GM18507 (cell line): ENCODE data around the gene DGCR8.

Experiments
- DNase-seq: peaks from one replicate; pipeline ENCODE4 v3.0.0; 2011; ENCODE audit warnings: low read depth; ENCODE audit not compliant: insufficient read length; ENCODE audit errors: extremely low spot score
- FAIRE-seq: peaks from 2 replicates; lab custom pipeline; 2011; peaks lifted over from hg19 to GRCh38; lab: Jason Lieb, UNC

The DGCR8 gene

GRCh38 chr22:20131597-20131858 lies 51.5 kb downstream of the DGCR8 start, which contains the start of gene ZDHHC8:
Gene ZDHHC8, plus strand, starts transcription at chr22:20131804. Its CDS starts 144 bp downstream, at chr22:20131948.
- FAIRE-seq: no peak
- no peak for DNase-seq

- no peak for FAIRE-seq
Measured at GRCh38 chr22:20131859-20132685, 52.0 kb downstream of the DGCR8 start.

DNA sequence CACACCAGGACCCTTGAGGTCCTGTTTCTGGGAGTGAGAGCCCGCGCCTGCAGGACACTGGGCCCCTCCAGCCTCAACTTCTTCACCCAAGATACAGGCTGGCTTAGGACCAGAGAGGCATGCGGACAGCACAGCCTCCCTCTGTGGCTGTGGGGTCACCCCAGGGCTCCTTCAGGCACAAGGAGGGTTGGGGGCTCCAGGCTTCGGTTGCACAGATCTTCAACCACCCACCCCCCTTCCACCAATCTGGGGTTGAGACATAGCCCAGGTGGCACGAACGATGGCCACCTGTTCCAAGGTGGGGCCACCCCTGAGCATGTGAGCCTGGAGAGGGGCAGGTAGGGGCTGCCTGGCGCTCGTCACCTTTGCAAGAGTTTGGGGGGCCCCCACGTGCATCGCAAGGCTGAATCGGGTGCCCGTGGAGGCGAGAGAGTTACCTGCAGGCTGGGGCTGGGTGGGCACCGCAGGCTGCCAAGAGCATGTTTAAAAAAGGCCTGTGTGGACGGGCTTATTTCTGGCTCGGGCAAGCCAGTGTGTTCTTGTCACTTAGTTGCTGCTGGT lies 52.7 kb downstream of the DGCR8 start:
- DNase-seq (no peak), FAIRE-seq (no peak)

More at GRCh38 chr22:20131859-20132685, 52.0 kb downstream of the DGCR8 start:
- DNase-seq: no peak

DNA sequence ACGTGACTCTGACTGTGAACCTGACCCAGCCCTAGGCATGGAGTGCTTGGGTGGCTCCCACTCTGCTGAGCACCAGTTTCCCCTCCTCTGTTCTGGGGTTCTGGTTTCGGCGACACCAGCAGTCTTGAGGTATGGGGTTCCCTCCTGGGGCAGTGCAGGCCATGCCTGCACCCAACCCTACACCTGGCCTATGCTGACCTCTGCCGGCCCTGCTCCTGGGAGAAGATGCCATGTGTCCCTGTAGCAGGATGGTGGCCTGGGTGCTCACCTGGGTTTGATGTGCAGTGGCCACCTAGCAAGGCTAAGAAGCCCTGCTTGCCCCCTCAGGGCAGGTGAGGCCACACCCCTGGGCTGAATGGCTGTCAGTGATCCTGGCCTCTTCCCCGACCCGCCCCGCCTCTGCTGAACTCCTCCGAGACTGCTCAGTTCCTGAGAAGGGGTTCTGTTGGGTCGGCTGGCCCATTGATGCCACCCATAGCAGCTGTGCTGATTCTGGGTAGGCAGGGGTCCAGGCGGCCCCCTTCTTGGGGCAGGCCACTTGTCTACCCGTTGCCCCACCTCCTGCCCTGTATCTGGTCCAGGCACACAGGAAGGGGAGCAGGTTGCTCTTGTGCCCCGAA lies 54.0 kb downstream of the DGCR8 start:
- FAIRE-seq (no peak), DNase-seq (no peak)

GRCh38 chr22:20135265-20135664 lies 55.2 kb downstream of the DGCR8 start:
- FAIRE-seq: no peak

GRCh38 chr22:20135806-20136602 lies 56.0 kb downstream of the DGCR8 start:
- DNase-seq (no peak), FAIRE-seq (no peak)

More at GRCh38 chr22:20135265-20135664, 55.2 kb downstream of the DGCR8 start:
- no peak for DNase-seq

GRCh38 chr22:20136603-20136873 lies 56.5 kb downstream of the DGCR8 start:
- DNase-seq (no peak), FAIRE-seq (no peak)

DNA sequence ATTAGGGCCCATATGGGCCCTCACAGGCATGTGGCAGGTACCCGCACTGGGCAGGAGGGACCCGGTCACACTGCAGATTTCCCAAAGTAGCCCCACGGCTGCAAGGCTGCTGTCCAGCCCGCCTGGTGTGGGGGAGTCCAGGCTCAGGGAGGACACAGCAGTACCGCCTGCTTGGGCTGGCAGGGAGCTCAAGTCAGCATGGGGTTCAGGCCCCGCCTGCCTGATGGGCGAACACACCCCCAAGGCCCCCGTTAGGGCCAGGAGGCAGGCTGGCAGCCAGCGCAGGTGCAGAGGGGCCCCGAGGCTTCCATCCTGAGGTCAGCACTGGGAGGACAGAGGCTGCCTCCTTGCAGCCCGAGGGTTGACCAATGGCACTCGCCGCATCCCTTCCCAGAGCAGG lies 57.1 kb downstream of the DGCR8 start:
- DNase-seq (no peak), FAIRE-seq (no peak)

GRCh38 chr22:20137671-20138416 lies 57.8 kb downstream of the DGCR8 start:
- no peak for DNase-seq
- no peak for FAIRE-seq

DNA sequence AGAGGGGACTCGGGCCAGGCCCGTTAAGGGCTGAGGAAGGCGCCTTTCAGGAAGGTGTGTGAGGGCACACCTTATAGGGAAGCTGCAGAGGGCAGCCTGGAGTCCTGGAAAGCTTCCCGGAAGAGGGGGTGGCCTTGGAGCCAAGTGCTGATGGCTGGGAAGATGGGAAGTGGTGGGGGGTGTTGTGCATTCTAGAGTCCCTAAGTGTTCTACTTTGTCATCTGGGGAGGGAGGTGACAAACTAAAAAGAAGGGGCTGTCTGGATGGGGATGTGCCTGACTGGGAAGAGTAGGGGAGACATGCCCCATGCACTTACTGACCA lies 58.3 kb downstream of the DGCR8 start:
- FAIRE-seq (no peak), DNase-seq (no peak)

GRCh38 chr22:20138868-20139267 lies 58.8 kb downstream of the DGCR8 start:
- no peak for FAIRE-seq
- no peak for DNase-seq

DNA sequence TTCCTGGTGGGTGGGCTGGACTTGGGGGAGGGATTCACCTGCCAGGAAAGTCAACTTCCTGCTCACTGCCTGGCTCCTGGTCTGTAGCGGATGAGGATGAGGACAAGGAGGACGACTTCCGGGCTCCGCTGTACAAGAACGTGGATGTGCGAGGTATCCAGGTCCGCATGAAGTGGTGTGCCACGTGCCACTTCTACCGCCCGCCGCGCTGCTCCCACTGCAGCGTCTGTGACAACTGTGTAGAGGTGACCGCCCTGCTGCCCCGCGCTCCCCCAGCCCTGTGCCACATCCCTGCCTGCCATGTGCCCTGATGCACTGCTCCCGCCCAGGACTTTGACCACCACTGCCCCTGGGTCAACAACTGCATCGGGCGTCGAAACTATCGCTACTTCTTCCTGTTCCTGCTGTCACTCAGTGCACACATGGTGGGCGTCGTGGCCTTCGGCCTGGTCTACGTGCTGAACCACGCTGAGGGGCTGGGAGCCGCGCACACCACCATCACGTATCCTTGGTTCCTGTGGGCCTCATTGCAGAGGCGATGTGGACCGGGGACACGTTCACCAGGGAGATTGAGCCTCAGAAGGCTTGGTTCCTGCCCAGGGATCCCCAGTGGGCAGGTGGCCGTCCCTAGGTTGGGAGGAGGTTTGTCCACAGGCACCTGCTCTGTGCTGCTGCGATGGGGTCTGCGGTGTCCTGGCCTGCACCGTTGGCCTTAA lies 59.5 kb downstream of the DGCR8 start:
- no peak for DNase-seq
- FAIRE-seq: no peak

DNA sequence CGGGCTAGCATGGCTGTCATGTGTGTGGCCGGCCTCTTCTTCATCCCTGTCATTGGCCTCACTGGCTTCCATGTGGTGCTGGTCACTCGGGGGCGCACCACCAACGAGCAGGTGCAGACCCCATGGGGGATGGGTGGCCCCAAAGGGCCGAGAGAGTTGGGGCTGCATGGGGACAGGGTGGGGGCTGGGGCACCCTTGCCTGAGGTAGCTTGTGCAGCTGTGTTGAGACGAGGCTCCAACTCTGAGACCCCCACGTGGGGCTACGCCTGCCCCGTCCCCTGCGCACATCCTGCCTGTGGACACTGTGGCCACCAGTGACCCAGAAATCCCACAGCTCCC lies 60.0 kb downstream of the DGCR8 start:
- DNase-seq (no peak), FAIRE-seq (no peak)

- FAIRE-seq (no peak), DNase-seq (no peak)
Measured at GRCh38 chr22:20140521-20140964, 60.5 kb downstream of the DGCR8 start.

- FAIRE-seq: no peak
- no peak for DNase-seq
Measured at GRCh38 chr22:20141186-20142077, 61.4 kb downstream of the DGCR8 start.

DNA sequence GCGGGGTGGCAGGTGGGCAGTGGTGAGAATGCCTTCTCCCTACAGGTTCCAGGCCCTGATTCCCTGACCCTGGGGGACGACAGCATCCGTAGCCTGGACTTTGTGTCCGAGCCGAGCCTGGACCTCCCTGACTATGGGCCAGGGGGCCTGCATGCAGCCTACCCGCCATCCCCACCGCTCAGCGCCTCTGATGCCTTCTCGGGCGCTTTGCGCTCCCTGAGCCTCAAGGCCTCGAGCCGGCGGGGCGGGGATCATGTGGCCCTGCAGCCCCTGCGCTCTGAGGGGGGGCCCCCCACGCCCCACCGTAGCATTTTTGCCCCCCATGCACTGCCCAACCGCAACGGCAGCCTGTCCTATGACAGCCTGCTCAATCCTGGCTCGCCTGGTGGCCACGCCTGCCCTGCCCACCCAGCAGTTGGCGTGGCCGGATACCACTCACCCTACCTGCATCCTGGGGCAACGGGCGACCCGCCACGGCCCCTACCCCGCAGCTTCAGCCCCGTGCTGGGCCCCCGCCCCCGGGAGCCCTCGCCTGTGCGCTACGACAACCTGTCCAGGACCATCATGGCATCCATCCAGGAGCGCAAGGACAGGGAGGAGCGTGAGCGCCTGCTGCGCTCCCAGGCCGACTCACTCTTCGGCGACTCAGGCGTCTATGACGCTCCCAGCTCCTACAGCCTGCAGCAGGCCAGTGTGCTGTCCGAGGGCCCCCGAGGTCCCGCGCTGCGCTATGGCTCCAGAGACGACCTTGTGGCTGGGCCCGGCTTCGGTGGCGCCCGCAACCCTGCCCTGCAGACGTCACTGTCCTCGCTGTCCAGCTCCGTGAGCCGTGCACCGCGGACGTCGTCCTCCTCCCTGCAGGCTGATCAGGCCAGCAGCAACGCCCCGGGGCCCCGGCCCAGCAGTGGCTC lies 62.9 kb downstream of the DGCR8 start:
- DNase-seq (no peak), FAIRE-seq (no peak)

DNA sequence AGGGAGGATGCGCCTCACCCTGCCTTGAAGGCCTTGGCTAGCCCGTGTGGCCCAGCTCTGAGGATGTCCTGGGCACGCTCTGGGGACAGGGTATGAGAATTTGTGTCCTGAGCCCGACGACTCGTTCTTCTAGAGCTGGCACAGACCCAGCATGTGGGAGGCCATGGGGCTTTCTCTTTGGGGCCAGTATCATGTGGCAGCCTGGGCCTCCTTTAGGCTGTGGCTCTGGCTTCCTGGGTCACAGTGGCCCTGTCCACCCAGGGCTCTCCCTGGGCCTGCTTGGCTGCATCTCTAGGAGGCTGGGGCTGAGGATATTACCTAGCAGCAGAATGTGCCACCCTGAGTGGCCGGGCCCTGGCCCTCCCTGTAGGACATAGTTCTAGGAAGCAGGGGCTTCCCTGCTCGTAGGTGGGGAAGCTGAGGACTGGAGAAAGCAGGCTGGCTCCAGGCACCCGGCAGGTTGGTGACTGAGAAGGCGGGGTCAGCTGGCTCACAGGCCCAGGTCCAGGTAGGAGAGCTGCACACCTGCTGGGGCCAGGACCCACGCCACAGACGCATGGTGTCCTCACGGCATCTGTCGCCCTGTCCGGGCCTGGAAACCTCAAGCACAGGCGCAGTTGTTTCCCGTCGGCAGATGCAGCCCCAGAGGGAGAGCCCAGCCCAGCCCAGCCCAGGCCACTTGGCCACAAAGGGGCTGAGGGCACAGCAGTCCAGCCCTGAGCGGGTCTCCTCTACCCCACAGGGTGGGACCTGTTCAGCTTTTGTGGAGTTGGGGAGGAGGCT lies 64.0 kb downstream of the DGCR8 start:
- FAIRE-seq (no peak), DNase-seq (no peak)
